HEK293 (cell line): ENCODE results near the gene ESPNL.

ENCODE experiments used
- CTCF ChIA-PET: fragments of 350-600 bp; formaldehyde crosslinking; extraction: SDS; loops from one replicate; lab custom pipeline; 2021; ENCODE audit warnings: antibody characterized with exemption; lab: Yijun Ruan, JAX
- POLR2A ChIA-PET: fragments of 300-600 bp; formaldehyde crosslinking; extraction: SDS; loops from one replicate; lab custom pipeline; 2020; ENCODE audit warnings: antibody characterized with exemption, inconsistent platforms; lab: Yijun Ruan, JAX
- H3K27ac ChIP-seq: fragments of 200-500 bp; sonication (Bioruptor generic); 2 replicates; pipeline ENCODE4 v1.5.1; 2014; ENCODE audit warnings: low read depth, low read length, control low read depth, inconsistent platforms; ENCODE audit errors: extremely low read depth
- H3K36me3 ChIP-seq, 2 experiments: fragments of 200-500 bp in 1 of 2; sonication (Bioruptor generic) in 1 of 2; 1 replicate in 1 of 2; 2 replicates in 1 of 2; pipeline ENCODE4 v1.5.1; 2014 to 2017; ENCODE audit warnings: inconsistent platforms in 2 of 2, low read length in 2 of 2; ENCODE audit not compliant: control insufficient read depth in 2 of 2, insufficient read depth in 1 of 2
- H3K4me1 ChIP-seq: fragments of 200-500 bp; sonication (Bioruptor generic); 2 replicates; pipeline ENCODE4 v1.5.1; 2014; ENCODE audit warnings: mild to moderate bottlenecking, low read length, inconsistent platforms; ENCODE audit not compliant: control insufficient read depth, insufficient read depth
- H3K4me3 ChIP-seq: 2 replicates; pipeline ENCODE4 v1.5.1; 2011; ENCODE audit warnings: low read depth, mild to moderate bottlenecking, control low read depth, low read length, moderate library complexity
- H3K9me3 ChIP-seq: fragments of 200-500 bp; sonication (Bioruptor generic); 2 replicates; pipeline ENCODE4 v1.5.1; 2014; ENCODE audit warnings: low read depth, low read length, inconsistent platforms; ENCODE audit not compliant: control insufficient read depth, insufficient read depth
- EGR2 ChIP-seq: fragments of 450-650 bp; formaldehyde crosslinking; IDR thresholded peaks from 2 replicates; pipeline ENCODE4 v1.5.1; 2016; ENCODE audit warnings: low read depth, missing biosample characterization, missing genetic modification characterization
- MZF1 ChIP-seq: fragments of 450-650 bp; formaldehyde crosslinking; IDR thresholded peaks from 2 replicates; pipeline ENCODE4 v1.5.1; 2017; ENCODE audit warnings: missing biosample characterization, missing genetic modification characterization, borderline replicate concordance
- OVOL3 ChIP-seq: fragments of 450-650 bp; formaldehyde crosslinking; IDR thresholded peaks from 2 replicates; pipeline ENCODE4 v1.5.1; 2016; ENCODE audit warnings: missing biosample characterization, missing genetic modification characterization
- SCRT1 ChIP-seq: fragments of 450-650 bp; formaldehyde crosslinking; IDR thresholded peaks from 2 replicates; pipeline ENCODE4 v1.5.1; 2016; ENCODE audit warnings: missing biosample characterization, missing genetic modification characterization, borderline replicate concordance
- ZBTB1 ChIP-seq: fragments of 450-650 bp; formaldehyde crosslinking; IDR thresholded peaks from 2 replicates; pipeline ENCODE4 v1.5.1; 2016; ENCODE audit warnings: missing biosample characterization, missing genetic modification characterization
- ZNF133 ChIP-seq: fragments of 450-650 bp; formaldehyde crosslinking; IDR thresholded peaks from 2 replicates; pipeline ENCODE4 v1.5.1; 2016; ENCODE audit warnings: missing biosample characterization, missing genetic modification characterization
- ZNF214 ChIP-seq: fragments of 450-650 bp; formaldehyde crosslinking; IDR thresholded peaks from 2 replicates; pipeline ENCODE4 v1.5.1; 2017; ENCODE audit warnings: missing biosample characterization, mild to moderate bottlenecking, missing genetic modification characterization, borderline replicate concordance
- ZNF292 ChIP-seq: fragments of 450-650 bp; formaldehyde crosslinking; IDR thresholded peaks from 2 replicates; pipeline ENCODE4 v1.5.1; 2016; ENCODE audit warnings: low read depth, missing biosample characterization, missing genetic modification characterization, borderline replicate concordance
- ZNF324 ChIP-seq: fragments of 450-650 bp; formaldehyde crosslinking; IDR thresholded peaks from 2 replicates; pipeline ENCODE4 v1.5.1; 2016; ENCODE audit warnings: missing biosample characterization, missing genetic modification characterization
- ZNF354C ChIP-seq: fragments of 450-650 bp; formaldehyde crosslinking; IDR thresholded peaks from 2 replicates; pipeline ENCODE4 v1.5.1; 2016; ENCODE audit warnings: missing biosample characterization, missing genetic modification characterization, low read depth, borderline replicate concordance
- ZNF394 ChIP-seq: fragments of 450-650 bp; formaldehyde crosslinking; IDR thresholded peaks from 2 replicates; pipeline ENCODE4 v1.5.1; 2016; ENCODE audit warnings: missing biosample characterization, missing genetic modification characterization, mild to moderate bottlenecking, moderate library complexity, borderline replicate concordance
- ZNF416 ChIP-seq: fragments of 450-650 bp; formaldehyde crosslinking; IDR thresholded peaks from 2 replicates; pipeline ENCODE4 v1.5.1; 2016; ENCODE audit warnings: missing biosample characterization, missing genetic modification characterization
- ZNF76 ChIP-seq: fragments of 450-650 bp; formaldehyde crosslinking; IDR thresholded peaks from 2 replicates; pipeline ENCODE4; 2016; ENCODE audit warnings: low read depth, missing biosample characterization, missing genetic modification characterization, borderline replicate concordance
- TF ChIP-seq, protein P1 (sequence below): fragments of 450-650 bp; formaldehyde crosslinking; IDR thresholded peaks from 2 replicates; pipeline ENCODE4 v1.5.1; 2016; ENCODE audit warnings: missing biosample characterization, missing genetic modification characterization
- TF ChIP-seq, protein P2 (sequence below): fragments of 450-650 bp; formaldehyde crosslinking; conservative IDR thresholded peaks from 2 replicates; pipeline ENCODE4 v1.5.1; 2016; ENCODE audit warnings: low read depth, missing biosample characterization, missing genetic modification characterization
- TF ChIP-seq, protein P3 (sequence below): fragments of 450-650 bp; formaldehyde crosslinking; IDR thresholded peaks from 2 replicates; pipeline ENCODE4 v1.5.1; 2016; ENCODE audit warnings: missing biosample characterization, missing genetic modification characterization
- TF ChIP-seq, protein P4 (sequence below): fragments of 450-650 bp; formaldehyde crosslinking; IDR thresholded peaks from 2 replicates; pipeline ENCODE4 v1.5.1; 2016; ENCODE audit warnings: missing biosample characterization, missing genetic modification characterization

Gene ESPNL

DNA sequence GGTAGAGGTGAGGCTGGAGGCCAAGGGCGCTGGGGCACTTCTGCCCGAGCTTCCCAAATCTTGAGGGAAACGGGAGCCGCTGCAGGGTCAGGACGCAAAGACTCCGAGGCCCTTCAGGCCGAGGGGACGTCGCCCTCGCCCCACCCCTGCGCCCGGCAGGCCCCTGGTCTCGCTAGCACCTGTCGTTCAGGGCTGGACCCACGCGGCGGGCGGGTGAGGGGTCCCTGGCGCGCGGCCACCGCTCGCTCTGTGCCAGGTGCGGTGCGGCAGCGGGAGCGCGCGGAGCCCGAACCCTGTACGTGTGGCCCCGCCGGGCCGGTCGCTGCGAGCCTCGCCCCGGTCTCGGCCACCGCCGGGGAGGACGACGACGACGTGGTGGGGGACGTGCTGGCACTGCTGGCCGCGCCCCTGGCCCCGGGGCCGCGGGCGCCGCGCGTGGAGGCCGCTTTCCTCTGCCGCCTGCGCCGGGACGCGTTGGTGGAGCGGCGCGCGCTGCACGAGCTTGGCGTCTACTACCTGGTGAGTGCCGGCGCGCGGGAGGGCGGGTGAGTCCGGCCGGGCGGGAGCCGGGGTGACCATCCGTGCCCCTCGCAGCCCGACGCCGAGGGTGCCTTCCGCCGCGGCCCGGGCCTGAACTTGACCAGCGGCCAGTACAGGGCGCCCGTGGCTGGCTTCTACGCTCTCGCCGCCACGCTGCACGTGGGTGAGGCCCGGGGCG, 63.5 kb downstream of the ESPNL start:
- ChIA-PET POLR2A (no interaction called here), CTCF (interaction anchor here (0.9 kb wide), 1 partner anchor 9 kb away, joined by 4 read pairs; no protein-coding TSS in a partner anchor)
- Histone ChIP-seq H3K27ac (no peak overlapping the region), H3K4me3 (no peak overlapping the region), H3K36me3 (peaks cover 0 to 32% of the 10 kb centered on the region in 2 experiments; a peak in 1 of 3 replicates)
- no peak for TF ChIP-seq ZNF324
- no peak for TF ChIP-seq ZNF416 (tag by site-specific recombination)
- TF ChIP-seq ZBTB1 (tag by site-specific recombination), result no peak
- TF ChIP-seq ZNF76, result no peak
- no peak for TF ChIP-seq EGR2 (tag by site-specific recombination)
- TF ChIP-seq ZNF394, result no peak
- TF ChIP-seq, all 188 proteins: peak for 0
- Histone ChIP-seq H3K4me1 (no peaks in the 10 kb centered on the region; the same call in 1 of the 2 replicates), H3K9me3 (no peaks in the 10 kb centered on the region)

DNA sequence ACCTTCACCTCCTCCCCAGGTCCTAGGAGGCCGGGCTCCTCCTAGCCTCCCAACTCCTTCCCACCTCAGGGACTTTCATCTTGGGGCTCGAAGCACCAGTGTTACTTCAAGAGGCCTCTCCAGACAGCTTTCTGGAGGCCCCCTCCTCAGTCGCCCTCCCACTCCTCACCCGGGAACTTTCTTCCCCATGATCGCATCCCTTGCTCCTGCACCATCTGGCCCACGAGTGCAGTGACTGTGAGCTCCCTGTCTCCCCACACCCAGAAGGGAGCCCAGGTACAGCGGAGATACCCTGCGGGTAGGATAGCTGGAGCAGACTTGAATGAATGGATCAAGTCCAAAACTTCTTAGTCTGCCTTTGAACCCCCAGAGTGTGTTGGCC, 64.8 kb downstream of the ESPNL start:
- ChIA-PET POLR2A (no interaction called here), CTCF (interaction anchor here (0.9 kb wide), 1 partner anchor 11 kb away, joined by 3 read pairs; no protein-coding TSS in a partner anchor)
- Histone ChIP-seq H3K4me3 (no peak overlapping the region), H3K36me3 (peaks cover 0 to 43% of the 10 kb centered on the region in 2 experiments; a peak in 1 of 3 replicates), H3K4me1 (peaks cover 6% of the 10 kb centered on the region; the same call in 1 of the 2 replicates), H3K9me3 (no peaks in the 10 kb centered on the region), H3K27ac (no peak overlapping the region)
- TF ChIP-seq OVOL3, result no peak
- TF ChIP-seq, protein P1, sequence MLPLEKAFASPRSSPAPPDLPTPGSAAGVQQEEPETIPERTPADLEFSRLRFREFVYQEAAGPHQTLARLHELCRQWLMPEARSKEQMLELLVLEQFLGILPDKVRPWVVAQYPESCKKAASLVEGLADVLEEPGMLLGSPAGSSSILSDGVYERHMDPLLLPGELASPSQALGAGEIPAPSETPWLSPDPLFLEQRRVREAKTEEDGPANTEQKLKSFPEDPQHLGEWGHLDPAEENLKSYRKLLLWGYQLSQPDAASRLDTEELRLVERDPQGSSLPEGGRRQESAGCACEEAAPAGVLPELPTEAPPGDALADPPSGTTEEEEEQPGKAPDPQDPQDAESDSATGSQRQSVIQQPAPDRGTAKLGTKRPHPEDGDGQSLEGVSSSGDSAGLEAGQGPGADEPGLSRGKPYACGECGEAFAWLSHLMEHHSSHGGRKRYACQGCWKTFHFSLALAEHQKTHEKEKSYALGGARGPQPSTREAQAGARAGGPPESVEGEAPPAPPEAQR (tag by site-specific recombination), result no peak

DNA sequence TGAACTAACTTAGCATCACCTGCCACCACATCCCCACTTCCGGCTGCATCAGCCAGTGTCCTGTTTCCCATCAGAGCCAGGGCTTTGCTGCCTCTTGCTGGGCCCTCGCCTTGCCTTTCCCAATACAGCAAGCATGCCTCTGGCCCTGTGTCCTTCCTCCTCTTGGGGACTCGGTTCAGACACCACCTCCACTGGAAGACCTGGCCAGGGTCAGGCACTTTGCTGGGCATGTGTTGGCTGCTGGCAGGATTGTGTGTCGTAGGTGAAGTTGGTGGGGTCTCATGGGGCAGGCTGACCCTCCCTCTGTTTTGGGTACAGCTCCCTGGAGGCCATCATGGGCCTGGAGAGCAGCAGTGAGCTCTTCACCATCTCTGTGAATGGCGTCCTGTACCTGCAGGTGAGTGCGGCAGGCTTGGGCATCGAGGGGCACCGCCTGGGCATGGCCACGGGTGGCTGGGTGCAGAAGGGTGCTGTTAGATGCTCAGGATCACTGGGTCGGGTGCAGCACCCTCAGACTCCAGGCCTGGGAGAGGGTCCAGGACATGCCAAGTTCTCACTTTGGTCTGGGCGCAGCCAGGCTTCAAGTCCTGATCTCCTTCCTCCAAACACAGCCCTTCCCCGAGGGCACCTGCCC, 65.3 kb downstream of the ESPNL start:
- TF ChIP-seq, protein P2, sequence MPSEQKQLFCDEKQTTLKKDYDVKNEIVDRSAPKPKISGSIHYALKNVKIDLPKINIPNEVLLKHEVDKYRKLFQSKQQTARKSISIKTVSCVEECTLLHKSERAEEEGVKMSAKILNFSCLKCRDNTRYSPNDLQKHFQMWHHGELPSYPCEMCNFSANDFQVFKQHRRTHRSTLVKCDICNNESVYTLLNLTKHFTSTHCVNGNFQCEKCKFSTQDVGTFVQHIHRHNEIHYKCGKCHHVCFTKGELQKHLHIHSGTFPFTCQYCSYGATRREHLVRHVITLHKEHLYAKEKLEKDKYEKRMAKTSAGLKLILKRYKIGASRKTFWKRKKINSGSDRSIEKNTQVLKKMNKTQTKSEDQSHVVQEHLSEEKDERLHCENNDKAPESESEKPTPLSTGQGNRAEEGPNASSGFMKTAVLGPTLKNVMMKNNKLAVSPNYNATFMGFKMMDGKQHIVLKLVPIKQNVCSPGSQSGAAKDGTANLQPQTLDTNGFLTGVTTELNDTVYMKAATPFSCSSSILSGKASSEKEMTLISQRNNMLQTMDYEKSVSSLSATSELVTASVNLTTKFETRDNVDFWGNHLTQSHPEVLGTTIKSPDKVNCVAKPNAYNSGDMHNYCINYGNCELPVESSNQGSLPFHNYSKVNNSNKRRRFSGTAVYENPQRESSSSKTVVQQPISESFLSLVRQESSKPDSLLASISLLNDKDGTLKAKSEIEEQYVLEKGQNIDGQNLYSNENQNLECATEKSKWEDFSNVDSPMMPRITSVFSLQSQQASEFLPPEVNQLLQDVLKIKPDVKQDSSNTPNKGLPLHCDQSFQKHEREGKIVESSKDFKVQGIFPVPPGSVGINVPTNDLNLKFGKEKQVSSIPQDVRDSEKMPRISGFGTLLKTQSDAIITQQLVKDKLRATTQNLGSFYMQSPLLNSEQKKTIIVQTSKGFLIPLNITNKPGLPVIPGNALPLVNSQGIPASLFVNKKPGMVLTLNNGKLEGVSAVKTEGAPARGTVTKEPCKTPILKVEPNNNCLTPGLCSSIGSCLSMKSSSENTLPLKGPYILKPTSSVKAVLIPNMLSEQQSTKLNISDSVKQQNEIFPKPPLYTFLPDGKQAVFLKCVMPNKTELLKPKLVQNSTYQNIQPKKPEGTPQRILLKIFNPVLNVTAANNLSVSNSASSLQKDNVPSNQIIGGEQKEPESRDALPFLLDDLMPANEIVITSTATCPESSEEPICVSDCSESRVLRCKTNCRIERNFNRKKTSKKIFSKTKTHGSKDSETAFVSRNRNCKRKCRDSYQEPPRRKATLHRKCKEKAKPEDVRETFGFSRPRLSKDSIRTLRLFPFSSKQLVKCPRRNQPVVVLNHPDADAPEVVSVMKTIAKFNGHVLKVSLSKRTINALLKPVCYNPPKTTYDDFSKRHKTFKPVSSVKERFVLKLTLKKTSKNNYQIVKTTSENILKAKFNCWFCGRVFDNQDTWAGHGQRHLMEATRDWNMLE, result no peak
- TF ChIP-seq ZNF133 (tag by site-specific recombination) (no peak), MZF1 (no peak), ZNF354C (tag by site-specific recombination) (no peak), ZNF324 (no peak), ZNF292 (no peak), ZNF214 (no peak), SCRT1 (no peak)
- TF ChIP-seq, protein P3, sequence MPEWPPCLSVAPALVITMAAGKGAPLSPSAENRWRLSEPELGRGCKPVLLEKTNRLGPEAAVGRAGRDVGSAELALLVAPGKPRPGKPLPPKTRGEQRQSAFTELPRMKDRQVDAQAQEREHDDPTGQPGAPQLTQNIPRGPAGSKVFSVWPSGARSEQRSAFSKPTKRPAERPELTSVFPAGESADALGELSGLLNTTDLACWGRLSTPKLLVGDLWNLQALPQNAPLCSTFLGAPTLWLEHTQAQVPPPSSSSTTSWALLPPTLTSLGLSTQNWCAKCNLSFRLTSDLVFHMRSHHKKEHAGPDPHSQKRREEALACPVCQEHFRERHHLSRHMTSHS, result no peak
- TF ChIP-seq, protein P4, sequence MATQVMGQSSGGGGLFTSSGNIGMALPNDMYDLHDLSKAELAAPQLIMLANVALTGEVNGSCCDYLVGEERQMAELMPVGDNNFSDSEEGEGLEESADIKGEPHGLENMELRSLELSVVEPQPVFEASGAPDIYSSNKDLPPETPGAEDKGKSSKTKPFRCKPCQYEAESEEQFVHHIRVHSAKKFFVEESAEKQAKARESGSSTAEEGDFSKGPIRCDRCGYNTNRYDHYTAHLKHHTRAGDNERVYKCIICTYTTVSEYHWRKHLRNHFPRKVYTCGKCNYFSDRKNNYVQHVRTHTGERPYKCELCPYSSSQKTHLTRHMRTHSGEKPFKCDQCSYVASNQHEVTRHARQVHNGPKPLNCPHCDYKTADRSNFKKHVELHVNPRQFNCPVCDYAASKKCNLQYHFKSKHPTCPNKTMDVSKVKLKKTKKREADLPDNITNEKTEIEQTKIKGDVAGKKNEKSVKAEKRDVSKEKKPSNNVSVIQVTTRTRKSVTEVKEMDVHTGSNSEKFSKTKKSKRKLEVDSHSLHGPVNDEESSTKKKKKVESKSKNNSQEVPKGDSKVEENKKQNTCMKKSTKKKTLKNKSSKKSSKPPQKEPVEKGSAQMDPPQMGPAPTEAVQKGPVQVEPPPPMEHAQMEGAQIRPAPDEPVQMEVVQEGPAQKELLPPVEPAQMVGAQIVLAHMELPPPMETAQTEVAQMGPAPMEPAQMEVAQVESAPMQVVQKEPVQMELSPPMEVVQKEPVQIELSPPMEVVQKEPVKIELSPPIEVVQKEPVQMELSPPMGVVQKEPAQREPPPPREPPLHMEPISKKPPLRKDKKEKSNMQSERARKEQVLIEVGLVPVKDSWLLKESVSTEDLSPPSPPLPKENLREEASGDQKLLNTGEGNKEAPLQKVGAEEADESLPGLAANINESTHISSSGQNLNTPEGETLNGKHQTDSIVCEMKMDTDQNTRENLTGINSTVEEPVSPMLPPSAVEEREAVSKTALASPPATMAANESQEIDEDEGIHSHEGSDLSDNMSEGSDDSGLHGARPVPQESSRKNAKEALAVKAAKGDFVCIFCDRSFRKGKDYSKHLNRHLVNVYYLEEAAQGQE (tag by site-specific recombination), result no peak
- POLR2A ChIA-PET, result no interaction called here
- Histone ChIP-seq H3K4me3 (no peak overlapping the region), H3K4me1 (peaks cover 8% of the 10 kb centered on the region; the same call in 1 of the 2 replicates), H3K36me3 (peaks cover 0 to 47% of the 10 kb centered on the region in 2 experiments; a peak in 1 of 3 replicates), H3K9me3 (no peaks in the 10 kb centered on the region), H3K27ac (no peak overlapping the region)
- CTCF ChIA-PET, result interaction anchor here (0.7 to 0.9 kb wide), 2 partner anchors 11 to 74 kb away, joined by 3 to 5 read pairs; no protein-coding TSS in a partner anchor
